NT2/D1 (cell line): Measurements from ENCODE around the gene TOR1B.

Experiments
- SUZ12 ChIP-seq: IDR thresholded peaks from 2 replicates; pipeline ENCODE4 v1.6.1; 2011; ENCODE audit not compliant: insufficient read length, insufficient read depth; ENCODE audit errors: extremely low read depth
- YY1 ChIP-seq: IDR thresholded peaks from 2 replicates; pipeline ENCODE4 v1.6.1; 2011; ENCODE audit not compliant: insufficient read length, insufficient read depth

- TF ChIP-seq YY1 (no peak), SUZ12 (no peak)
These were observed 41.0 kb upstream of the TOR1B start for GRCh38 chr9:129761901-129762369.
